Nasal cavity respiratory epithelium epithelial cell of viscerocranial mucosa (primary cell): Measurements from ENCODE around the gene ZNF593. TPM values are rescaled to one million over a fixed set of nuclear protein-coding genes. Genes with fewer than 3 reads are reported as not detected.

ENCODE experiments used
- total RNA-seq: library from RNA; depleted of rRNA; stranded (reverse); fragments of >200 nt; gene quantifications from 2 replicates; pipeline ENCODE4 v1.2.3, GENCODE V29; 2014

The ZNF593 gene
- total RNA-seq: 31.9 and 105 TPM in 2 replicates

DNA sequence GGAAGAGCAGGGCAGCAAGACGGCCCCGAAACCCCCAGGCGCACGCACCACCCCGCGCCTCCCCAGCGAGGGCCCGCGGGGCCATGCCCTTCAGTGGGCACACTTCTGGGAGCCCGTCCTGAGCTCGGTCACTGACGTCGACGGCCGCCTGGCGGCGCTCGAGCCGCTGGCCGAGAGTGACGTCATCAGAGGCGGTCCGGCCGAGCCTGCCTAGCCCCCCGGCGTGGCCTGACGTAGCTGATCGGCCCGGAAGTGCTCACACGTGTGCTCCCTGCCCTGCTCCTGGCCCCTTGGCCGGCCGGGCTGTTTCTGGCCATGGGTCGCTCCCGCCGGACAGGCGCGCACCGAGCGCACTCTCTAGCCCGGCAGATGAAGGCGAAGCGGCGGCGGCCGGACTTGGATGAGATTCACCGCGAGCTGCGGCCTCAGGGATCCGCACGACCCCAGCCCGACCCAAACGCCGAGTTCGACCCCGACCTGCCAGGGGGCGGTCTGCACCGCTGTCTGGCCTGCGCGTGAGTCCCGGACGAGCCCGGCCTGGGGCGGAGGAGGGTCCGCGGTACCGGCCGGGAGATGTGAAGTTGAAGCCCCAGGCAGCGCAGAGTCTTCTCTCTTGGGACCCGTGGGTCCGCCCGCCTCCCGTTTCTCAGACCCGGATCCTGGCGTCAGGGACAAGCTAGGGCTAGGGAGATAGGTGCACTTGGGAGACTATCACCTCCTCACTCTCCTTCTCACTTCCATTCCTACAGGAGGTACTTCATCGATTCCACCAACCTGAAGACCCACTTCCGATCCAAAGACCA, at the start of gene ZNF593:
ZNF593 (plus strand) TSS at position 240 of the 803 bp plus-strand sequence; CDS start at position 316, 76 bp downstream.

DNA sequence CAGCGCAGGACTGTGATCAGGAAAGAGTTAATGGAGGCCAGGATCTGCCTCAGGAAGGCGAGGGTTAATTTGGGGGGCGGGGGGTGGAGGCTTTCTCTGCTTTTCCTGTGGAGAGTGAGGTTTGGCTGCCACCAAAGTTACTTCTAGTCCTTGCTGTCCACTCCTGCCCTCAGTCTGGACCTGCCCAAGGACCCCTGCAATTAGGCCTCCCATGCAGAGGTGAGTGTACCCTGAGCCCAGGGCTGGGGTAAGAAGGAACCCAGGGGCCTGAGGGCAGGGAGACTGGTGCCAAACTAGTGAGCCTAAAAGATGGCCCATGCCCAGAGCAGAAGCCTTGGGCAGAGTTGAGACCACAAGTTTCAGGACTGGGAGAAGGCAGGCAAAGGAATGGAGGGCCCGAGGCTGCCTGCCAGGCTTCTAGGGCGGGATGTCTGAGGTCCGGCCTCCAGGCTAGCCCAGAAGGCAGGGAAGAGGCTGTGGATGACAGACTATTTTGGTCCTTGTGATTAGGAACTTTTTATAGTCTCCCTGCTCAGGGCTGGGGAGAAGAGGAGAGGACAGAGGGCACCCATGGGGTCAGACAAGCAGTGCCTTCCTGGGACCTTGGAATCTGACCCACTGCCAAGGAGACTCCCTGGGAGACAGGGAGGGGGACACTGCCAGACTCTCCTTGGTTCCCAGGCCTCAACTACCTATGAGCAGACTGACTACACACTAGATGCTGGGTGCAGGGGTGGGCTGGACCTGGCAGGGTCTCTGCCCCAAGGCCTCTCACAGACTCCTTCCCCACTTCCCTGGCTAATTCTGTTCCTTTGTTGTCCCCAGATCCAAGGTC, 10.6 kb upstream of the ZNF593 start, which contains the start of gene FAM110D:
FAM110D (plus strand) TSS at position 172 of the 835 bp plus-strand sequence. CDS start 2,213 bp downstream, outside the sequence.

GRCh38 chr1:26168410-26169197, 1.1 kb upstream of the ZNF593 start, which contains the start of gene C1orf232:
C1orf232 (minus strand) TSS chr1:26168963; CDS start chr1:26168499, 464 bp downstream.

DNA sequence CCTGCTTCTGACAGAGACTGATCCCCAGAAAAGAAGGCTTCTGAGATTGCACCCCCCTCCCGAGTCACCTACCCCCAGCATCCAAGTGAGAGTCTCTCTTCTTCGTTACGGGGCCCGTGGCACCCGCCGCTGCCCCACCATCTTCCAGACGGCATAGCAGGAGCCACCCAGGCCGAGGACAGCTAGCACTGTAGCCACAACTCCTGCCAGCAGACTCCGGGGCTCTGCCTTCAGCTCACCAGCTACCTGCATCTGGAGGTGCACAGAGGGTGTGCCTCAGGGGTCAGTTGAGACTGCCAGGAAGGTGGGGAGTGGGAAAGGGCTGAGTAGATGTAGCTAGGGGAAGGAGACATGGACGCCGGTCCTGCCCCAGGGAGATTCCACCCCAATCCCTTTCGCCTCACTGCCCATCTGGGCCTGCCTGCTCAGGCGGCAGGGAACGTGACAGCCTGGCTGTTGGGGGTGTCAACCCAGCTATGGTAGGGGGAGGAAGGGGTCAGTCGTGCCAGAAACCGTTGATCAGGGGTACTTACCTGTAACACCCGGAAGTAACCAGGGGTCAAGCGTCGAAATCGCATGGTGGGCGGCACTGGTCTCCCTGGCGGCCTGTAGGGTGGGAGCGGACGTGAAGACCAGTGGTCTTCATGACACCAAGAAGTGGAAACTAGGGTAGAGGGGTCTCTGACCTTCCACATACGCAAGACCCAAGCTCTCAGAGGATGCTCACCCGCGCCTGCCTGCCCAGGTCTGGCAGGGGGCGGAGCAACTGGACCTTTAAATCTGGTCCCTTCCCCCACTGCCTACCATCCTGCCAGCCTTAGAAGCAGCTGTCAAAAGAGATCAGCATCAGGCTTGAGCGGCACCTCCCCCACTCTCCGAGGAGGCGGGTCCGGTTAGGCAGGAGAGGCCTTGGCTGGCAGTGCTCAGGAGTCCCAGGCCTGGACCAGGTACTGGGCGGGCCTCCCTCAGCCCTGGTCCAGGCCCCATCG, 1.7 kb downstream of the ZNF593 start, which contains the start of gene ZNF593OS:
ZNF593OS (minus strand) TSS at position 749 of the 989 bp plus-strand sequence; CDS start at position 578, 171 bp downstream.

DNA sequence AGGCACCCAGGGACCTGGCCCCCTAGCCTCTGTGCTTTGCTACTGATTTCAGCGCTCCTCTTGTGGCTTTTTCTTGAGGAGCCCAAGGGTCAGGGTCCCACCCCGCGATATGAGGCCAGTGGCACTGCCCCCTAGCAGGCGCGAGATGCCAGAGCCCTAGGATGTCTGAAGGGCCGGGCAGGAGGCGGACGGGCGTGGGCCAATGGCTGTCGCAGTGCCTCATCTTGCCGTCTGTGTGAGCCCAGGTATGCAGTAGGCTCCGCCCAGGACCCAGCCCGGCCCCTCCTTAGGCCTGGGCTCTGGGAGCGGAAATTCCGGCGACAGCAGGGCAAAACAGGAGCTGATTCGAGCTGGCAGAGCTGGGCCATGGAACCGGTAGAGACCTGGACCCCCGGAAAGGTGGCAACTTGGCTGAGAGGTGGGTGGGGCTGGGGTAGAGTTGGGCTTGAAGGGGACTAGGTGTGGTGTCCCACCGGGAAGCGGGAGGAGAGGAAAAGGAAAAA, 7.5 kb downstream of the ZNF593 start, which contains the start of gene CNKSR1:
CNKSR1 (plus strand) TSS at position 310 of the 503 bp plus-strand sequence; CDS start at position 367, 57 bp downstream.

GRCh38 chr1:26190373-26190987, 20.8 kb downstream of the ZNF593 start, which contains the start of gene CATSPER4:
CATSPER4 (plus strand) TSS chr1:26190602; CDS start chr1:26190628, 26 bp downstream.

Other genes starting within 250 kb of the ZNF593 start
- 16.4 and 29.3 TPM in 2 replicates for gene PAFAH2, start 171.8 kb upstream of the ZNF593 start, total RNA-seq
- under 0.01 TPM in 1 of 2 replicates, not detected in the other for gene EXTL1, start 148.1 kb upstream of the ZNF593 start, total RNA-seq
- under 0.01 and 0.07 TPM in 2 replicates for gene SLC30A2, start 123.8 kb upstream of the ZNF593 start, total RNA-seq
- gene TRIM63, start 102.3 kb upstream of the ZNF593 start, total RNA-seq: 0.07 and 0.68 TPM in 2 replicates
- 9.0 and 9.2 TPM in 2 replicates for gene PDIK1L, start 58.1 kb upstream of the ZNF593 start, total RNA-seq
- gene FAM110D, start 10.8 kb upstream of the ZNF593 start, total RNA-seq: not detected in 2 replicates
- not detected in 2 replicates for gene C1orf232, start 945 bp upstream of the ZNF593 start, total RNA-seq
- gene ZNF593OS, start 1.9 kb downstream of the ZNF593 start, total RNA-seq: not detected in 2 replicates
- 12.3 and 19.6 TPM in 2 replicates for gene CNKSR1, start 7.6 kb downstream of the ZNF593 start, total RNA-seq
- gene CATSPER4, start 20.7 kb downstream of the ZNF593 start, total RNA-seq: not detected in 2 replicates
- gene CEP85, start 64.3 kb downstream of the ZNF593 start, total RNA-seq: 14.0 and 16.4 TPM in 2 replicates
- 26.0 and 26.5 TPM in 2 replicates for gene SH3BGRL3, start 110.2 kb downstream of the ZNF593 start, total RNA-seq
- 2.1 and 3.7 TPM in 2 replicates for gene UBXN11, start 136.7 kb downstream of the ZNF593 start, total RNA-seq
- not detected in 2 replicates for gene CD52, start 148.1 kb downstream of the ZNF593 start, total RNA-seq
- 52.6 and 55.7 TPM in 2 replicates for gene CRYBG2, start 184.2 kb downstream of the ZNF593 start, total RNA-seq
- not detected in 2 replicates for gene ZNF683, start 202.8 kb downstream of the ZNF593 start, total RNA-seq
- not detected in 2 replicates for gene LIN28A, start 240.9 kb downstream of the ZNF593 start, total RNA-seq